NCI-H2081 (cell line): ENCODE results near the gene GRIA1.

Experiments
- DNase-seq, 2 experiments: peaks; one replicate each; lab custom pipeline; 2025; lab: John Stamatoyannopoulos, UW

The GRIA1 gene

DNA sequence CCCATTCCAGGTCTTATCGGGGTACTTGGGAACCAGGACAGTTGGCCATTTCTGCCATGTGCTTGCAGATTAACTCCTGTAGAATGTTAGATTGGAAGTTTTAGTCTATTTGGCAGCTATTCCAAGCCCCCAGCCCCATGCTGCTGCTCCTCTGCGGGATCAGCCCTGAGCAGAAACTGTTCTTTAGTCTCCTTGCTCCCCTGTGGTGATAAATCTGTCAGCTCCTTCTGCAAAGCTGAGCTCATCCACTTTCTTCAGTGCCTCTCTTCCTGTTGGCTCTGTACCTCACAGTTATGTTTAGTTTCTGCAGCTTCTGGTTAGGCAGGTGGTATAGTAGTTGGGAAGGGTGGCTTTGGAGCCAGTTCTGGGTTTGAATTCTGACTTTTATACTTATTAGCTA, 170.4 kb downstream of the GRIA1 start:
- no peak for DNase-seq

DNA sequence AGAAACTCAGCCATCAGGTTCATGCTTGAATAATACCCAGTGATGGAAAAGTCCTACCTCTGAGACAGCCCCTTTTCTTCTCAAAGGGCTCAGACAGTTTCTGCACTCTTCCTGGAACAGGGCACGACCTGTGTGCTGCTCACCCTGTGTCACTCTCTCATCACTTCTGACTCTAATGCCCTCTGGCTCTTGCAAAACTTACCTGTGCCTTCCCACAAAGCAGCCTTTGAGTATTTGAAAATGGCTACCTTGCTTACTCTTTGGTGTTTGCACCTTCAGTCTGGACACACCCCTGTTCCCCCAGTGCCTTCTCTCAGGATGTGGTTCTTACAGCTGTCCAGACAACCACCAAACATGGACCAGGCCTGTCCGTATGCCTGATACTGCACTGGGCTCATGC, 171.4 kb downstream of the GRIA1 start:
- no peak for DNase-seq

DNA sequence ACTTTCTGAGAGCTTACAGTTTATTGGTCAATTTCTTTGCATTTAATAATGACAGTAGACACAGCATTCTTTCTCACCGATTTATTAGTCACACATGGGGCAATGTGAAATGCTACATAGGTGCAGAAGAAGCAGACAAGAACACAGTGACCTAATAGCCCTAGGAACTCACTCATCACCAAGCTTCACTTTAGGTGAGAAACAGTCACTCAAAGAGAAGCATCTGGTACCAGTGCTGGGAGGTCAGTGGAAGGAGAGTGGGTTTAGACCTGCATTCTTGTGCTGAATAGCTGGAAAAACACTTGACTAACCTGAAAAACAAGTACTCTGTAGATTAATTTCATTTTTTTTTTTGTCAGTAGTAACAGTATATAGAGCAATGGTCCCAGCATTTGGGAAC, 179.6 kb downstream of the GRIA1 start:
- DNase-seq: no peak

DNA sequence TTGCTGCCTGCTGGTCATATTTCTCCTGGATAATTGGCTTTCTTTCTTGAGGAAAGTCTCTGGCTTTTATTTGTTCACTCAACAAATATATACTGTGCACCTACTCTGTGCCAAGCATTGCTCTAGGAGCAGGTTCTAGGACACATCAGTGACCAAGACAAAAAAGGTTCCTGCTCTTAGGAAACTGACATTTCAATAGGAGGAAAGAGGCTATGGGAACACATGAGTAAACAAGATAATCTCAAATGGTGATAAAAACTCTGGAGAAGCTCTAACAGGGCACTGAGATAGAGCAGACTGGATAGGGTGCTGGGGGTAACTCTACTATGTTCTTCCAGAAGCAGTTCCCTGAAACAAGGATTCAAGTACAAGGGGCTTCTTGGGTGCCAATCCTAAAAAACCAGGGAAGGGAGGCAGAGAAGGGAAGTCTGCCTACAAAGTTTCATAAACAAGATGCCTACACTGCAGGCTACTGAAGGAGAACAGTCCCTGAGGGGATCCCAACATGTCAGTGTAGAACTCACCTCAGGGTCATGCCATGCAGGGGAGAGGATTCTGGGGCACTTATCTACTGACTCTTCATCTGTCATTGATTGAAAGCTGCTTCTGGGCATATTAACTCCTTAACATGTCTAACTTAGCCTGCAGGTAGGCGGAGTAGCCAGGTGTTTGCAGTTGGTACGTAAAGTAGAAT, 181.3 kb downstream of the GRIA1 start:
- no peak for DNase-seq

DNA sequence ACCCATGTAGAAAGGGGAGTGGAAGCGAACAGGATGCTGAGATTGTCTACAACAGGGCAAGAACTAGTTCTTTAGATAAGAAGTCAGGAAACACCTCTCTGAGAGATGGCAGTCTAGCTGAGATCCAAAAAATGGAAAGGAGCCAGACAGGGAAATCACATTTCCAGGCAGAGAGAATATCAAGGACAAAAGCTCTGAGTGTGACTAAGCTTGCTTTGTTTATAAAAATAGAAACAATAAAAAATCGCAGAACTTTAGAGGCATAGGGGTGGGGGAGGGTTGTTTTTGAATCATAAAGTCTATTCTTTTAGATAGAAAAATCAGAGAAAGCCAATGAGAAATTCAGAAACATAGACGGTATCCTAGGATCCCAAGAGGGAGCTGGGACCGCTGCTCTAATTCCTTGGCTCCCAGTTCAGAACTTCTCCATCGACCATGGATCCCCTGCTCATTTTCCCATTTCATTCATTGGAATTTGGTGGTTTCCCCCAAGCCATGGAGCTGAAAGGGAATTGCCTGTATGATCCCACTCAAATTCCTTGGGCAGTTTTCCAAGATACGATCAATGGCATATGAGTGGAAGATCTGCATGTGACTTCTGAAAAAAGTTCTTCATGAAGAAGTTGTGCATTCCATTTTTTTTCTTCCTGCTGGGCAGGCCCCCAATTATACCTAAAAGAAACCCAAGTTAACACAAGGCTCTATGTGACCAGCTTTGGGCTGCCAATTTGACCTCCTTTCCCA, 182.0 kb downstream of the GRIA1 start:
- DNase-seq: no peak

DNA sequence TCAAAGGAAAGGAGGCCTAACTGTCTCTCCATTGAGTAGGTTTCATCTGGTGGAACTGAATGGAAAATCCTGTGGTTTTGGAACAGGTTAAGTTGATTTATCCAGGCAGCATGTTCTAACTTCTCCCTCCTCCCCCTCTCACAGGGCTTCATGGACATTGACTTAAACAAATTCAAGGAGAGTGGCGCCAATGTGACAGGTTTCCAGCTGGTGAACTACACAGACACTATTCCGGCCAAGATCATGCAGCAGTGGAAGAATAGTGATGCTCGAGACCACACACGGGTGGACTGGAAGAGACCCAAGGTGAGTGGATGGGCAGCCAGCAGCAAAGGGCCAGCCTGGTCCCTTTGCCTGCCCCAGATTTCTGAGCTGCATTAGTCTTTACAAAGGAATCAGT, 183.9 kb downstream of the GRIA1 start:
- no peak for DNase-seq

DNA sequence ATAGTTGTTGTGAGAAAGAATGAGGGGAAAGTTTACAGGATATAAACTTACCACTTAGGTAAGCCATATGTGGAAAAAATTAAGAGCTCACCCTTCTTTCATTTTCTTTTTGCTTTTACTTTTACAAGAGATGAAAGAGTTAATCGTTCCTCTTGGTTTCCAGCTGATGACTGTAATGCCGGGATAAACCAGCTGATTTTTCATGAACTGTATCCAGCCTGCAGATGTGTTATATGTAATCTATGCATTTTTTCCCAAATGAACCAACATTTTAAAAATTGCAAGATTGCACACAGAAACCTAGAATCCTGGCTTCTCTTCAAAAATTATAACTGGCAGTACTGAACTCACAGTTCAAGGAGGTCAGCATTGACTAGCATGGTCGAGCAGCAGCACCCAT, 185.9 kb downstream of the GRIA1 start:
- no peak for DNase-seq

DNA sequence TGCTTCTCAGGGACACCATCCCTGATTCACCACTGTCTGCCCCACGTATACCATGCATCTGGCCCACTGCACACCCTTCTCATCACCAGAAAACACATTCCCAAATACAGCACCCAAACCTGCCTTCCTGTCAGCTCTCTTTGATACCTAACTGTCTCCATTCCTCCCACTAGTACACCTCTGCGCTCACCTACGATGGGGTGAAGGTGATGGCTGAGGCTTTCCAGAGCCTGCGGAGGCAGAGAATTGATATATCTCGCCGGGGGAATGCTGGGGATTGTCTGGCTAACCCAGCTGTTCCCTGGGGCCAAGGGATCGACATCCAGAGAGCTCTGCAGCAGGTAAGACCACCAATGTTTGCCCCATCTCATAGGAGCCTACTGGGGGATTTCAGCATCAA, 186.4 kb downstream of the GRIA1 start:
- DNase-seq: no peak

DNA sequence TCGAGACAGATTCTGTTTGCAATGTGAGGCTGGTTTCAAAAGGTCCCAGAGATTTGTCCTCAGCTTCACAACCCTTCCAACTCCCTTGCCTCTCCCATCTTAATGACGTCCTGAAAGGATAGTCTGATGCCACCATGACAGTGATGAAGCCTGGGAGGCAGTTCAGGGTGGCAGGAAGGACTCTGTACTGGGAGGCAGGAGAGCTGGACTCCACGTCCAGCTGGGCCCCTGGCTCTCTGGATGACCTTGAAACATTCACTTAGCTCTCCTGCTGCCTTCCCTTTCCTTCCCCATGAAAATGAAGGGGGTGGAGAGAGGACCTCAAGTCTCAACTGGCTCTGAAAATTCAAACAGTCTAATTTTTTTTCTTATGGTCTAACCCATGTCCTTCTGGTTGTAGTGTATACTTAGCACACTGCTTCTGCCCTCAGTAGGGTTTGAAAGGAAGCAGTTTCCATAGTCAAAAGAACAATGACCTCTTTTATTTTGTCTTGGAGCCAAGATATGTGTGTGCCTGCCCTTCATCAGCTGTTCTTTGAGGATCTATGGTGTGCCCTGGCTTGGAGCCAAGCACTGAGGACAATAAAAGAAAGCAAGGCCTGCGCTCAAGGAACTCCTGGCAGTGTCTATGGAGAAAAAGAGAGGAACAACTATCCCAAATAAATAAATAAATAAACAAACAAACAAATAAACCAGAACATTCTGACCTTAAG, 188.3 kb downstream of the GRIA1 start:
- no peak for DNase-seq

DNA sequence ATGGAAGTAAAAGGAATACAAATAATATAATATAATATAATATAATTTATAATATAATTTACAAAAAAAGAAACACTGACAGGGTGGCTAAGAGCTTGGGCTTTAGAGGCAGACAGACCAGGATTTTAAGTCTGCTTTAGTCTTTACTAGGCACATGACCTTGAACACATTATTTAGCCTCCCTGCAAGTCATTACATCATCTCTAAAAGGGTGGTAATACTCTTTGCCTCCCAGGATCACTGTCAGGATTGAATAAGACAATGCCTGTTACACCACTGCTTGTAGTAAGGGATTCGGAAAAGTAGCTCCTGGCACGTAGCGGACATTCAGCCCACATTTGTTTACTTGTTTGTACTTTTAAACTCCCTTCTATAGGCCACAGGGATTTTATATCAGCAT, 199.8 kb downstream of the GRIA1 start:
- no peak for DNase-seq

DNA sequence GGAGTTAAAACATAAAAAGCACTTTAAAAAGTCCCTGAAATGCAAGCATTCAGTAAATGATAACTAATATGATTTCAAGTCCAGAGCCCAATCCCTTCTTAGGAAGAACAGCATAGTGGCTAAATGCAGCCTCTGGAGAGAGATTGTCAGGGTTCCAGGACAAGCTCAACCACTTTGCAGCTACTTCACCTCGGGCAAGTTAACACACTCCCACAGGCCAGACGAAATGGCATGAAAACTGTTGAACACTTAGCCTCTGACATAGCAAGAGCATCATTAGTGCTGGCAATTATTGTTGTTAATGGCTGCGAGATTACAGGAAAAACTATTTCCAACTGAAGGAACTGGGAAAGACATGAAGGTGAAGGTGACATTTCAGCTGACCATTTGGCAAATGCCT, 205.8 kb downstream of the GRIA1 start:
- no peak for DNase-seq

DNA sequence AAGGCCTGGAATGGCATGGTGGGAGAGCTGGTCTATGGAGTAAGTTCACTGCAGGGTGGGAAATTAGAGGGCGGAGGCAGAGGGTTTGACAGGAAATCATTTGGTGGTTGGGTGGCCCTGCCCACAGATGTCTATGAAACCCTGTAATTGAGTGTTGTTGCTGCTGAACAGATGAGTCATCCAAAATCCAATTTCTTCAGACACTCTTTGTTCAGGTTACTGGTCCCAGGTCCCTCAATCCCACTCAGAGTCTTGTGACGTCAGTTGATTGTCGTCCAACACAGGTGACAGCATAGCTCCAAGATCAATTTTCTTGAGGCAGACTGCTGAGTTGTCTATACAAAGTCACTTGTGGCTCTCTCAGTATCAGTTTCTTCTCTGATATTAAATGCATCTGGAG, 208.6 kb downstream of the GRIA1 start:
- no peak for DNase-seq

DNA sequence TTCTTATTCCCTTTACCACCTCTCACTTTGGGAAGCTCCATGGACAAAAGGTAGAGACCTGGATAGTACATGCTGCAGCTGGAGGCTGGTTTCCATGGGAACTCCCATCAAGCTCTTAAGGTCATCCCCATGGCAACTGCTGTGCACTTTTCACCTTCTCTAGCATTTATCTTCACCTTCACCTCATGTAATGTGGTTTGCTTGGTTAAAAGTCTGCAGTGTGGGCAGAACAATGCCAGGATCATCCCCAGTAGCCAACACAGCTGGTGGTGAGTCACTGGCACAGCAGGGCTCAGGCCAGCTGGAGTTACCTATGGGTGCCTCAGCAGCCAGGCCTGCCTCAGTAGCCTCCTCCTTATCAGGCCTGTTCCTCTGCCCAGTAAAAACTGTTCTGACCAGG, 210.5 kb downstream of the GRIA1 start:
- no peak for DNase-seq

DNA sequence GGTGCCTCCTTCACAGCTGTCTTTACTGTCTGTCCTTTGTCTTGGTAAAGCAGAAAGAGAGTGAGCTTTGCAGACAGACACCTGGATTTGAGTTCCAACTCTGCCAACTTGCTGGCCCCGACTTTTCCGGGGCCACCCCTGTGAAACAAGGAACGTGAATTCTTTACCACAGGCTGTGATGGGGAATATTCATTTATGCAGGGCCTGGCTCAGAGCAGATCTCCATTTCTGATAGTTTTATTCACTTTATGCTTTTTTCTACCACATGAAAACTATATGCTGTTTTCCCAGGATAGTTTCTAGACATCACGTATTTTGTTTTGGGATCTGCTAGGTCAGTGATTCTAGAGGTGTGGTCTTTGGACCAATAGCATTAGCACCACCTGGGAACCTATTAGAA, 211.8 kb downstream of the GRIA1 start:
- no peak for DNase-seq

DNA sequence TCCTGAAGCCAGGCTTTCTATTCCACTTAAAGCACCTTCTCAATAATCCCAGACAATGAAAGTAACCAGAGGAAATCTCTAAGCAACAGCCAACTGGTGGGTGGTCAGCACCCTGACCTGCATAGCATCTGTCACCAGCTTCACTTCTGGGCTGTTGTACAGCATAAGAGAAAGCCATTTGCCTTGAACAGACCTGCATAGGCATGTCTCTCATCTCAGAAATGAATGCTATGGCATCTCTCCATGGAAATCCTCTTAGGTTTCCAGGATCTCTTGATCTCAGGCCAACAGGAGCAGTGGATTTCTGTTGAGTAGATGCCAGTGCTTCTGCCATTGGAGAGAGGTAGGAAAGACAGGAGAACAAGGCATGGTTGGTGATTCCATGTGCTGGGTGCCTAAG, 213.6 kb downstream of the GRIA1 start:
- no peak for DNase-seq

DNA sequence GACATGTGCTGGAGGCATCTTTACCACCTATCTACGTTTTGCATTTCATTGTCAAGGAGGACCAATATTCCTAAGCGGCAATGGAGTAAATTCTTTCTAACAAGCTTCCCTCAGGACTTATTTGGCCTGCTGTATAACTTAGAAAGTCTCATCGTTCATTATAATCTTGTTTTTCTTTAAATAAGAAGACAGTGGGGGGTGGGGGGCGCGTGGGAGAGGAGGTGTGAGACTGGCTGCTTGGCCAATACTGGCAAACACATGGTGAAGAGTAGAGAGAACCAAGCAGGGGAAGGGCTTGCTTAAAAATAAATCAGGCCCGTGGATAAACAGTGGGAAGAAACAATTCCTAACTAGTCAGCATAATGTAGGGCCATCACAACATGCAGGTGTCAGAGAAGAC, 217.2 kb downstream of the GRIA1 start:
- no peak for DNase-seq

DNA sequence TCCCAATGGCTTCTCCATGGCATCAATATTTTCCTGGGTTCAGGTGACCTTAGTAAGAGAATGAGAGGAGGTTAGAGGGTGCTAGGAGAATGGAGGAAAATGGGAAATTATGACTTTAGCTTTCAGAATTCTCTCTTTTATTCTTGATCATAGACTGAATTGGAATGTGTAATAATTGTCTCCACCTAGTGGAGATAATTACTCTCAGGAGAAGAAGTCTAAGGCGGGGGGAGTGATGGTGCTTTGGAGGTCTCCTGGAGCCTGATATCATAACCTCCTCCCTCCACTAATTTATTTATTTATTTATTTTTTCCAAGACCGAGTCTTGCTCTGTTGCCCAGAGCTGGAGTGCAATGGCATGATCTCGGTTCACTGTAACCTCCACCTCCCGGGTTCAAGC, 221.3 kb downstream of the GRIA1 start:
- no peak for DNase-seq

DNA sequence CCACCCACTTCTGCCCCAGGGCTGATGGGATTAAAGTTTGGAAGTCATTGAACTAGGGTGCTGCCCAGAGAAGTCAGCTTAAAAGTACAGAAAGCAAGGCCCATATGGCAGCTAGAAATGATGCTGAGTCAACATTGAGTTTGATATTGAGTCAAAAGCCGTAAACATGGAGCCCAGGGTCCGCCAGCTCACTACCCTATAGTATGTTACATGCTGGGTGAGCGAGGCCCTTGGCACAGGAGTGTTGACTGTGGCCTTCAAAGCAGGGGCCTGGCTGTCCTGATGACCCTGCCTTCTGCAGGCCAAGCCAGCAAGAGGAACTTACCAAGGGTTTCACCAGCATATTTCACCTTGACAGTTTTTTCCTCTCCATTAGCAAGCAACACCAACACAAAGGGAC, 222.5 kb downstream of the GRIA1 start:
- no peak for DNase-seq

DNA sequence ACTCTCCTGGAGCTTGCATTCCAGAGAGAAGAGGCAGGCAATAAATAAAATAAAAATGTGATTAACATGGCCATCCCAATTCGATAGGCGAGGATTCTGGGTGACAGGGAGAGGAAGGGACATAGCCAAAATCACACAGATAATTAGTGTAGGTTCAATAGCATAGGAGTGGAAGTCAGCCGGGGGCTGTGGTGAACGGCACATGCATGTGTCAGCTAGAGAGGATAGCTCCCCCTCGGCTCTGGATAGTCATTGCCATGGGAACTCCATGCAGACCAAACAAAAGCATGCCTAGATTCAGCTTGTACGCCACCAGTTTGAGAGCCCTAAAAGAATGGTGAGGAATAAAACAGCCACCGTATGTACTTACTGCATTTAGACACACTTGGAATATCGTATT, 223.5 kb downstream of the GRIA1 start:
- no peak for DNase-seq

DNA sequence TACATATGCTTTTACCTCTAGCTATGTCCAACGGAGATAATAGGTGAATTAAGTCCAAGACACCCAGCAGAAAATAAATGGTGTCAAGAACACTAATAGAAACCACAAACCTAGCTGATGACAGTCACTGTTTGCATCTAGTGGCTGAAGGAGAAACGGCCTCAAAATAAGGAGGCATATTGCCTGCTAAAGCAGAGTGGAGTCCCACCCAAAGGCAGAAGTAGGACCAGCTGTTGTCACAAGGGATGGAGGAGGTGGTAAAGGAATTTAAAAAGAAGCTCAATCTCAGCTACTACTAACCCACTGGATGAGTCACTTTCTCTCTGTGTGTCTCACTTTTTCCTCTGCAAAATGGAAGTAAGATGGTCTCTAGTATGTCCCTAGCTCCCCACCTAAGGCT, 224.3 kb downstream of the GRIA1 start:
- DNase-seq: no peak

DNA sequence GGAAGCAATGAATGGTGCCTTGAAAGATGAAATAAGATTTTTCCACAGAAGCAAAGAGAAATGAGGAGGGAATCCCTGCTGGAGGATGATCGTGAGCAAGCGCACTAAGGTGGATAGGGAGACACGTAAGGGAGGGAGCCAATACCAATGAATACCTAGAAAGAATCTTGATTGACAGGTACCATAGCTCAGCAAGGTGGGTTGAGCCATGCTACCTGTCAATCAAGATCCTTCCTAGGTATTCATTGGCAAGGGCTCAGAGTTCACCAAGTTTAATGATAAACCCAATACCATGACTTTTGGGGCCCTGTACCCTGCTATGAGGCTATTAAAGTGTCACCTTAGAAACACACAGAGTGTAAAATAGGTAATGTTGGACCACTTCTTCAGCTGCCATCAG, 226.8 kb downstream of the GRIA1 start:
- no peak for DNase-seq

DNA sequence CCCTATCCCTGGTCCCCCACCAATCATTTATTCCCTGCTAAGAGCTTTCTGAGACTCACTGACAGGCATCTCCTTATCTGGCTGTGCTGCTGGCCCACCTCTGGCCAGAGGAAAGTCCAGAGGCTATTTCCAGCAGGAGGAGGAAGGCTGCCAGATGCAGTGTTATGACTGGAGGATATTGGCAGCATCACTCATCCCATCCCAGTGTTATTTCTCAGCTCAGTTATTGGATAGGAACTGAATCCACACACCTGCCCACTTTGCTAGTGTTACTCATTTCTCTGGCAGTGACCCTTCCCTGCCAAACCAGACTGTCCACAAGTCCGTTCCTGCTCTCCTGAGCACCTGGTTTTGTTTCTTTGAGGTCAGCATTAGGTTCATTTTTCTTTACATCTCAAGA, 228.2 kb downstream of the GRIA1 start:
- DNase-seq: no peak

DNA sequence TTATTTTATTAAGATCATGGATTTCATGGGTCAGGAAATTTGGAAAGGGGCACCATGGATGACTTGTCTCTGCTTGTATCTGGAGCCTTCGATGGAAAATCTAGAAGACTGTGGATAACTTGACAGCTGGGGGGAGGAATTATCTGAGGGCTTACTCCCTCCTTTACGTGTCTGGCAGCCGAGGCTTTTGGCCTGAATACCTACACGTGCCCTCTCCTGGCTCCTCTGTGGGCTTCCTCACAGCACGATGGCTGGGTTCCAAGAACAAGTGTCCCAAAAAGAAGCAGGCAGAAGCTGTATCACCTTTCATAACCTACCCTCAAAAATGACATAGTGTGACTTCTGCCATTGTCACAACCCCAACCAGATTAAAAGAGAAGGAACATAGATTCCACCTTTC, 228.9 kb downstream of the GRIA1 start:
- no peak for DNase-seq
